HL-60/S4 treated with retinoic acid at 250 ng/mL for 4 days and 3 days (cell line): ENCODE measurements around the gene CD22.
"Not testable (repeated sequence)": the region's sequence is repeated elsewhere in the genome, so short reads cannot be mapped to it uniquely, and the experiment has no call there.

Source experiments
- in situ Hi-C: fragments of 300-500 bp; cut with MboI; formaldehyde crosslinking; loops from 2 replicates; pipeline ENCODE4 v1.7.0; 2022; ENCODE audit warnings: low sequenced_read_pairs

CD22 gene

GRCh38 chr19:35328851-35329285, at the start of gene CD22:
CD22 (plus strand) TSS chr19:35329187; CDS start chr19:35332041, 2,854 bp downstream.
- in situ Hi-C loops, result no loop called here

DNA sequence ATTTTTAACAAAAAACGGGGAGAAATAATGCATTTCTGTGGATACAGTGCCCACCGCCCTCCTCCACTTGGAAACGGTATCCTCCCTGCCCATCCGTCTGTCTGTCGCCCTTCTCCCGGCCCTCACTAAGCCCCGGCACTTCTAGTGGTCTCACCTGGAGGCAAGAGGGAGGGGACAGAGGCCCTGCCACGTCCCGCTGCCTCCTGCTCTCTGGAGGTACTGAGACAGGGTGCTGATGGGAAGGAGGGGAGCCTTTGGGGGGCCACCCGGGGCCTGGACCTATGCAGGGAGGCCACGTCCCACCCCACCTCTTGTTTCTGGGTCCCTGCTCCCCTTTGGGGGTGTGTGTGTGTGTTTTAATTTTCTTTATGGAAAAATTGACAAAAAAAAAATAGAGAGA, 49.6 kb upstream of the CD22 start:
- in situ Hi-C loops, result no loop called here

- in situ Hi-C loops, result no loop called here
Measured at GRCh38 chr19:35279985-35280821, 48.8 kb upstream of the CD22 start.

DNA sequence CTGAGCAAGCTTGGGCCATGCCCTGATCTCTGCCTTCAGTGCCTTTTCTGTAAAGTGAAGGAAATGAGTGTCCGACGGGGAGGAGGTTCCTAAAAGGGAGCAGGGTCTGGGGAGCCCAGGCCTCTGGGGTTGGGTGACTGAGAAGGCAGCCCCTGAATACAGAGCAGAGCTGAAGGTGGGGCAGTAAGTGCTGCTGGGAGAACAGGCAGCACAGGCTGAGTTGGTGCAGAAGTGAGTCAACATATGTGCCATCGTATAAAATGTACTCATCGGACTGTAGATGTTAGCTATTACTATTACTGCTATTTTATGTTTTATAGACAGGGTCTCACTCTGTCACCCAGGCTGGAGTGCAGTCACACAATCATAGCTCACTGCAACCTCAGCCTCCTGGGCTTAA, 47.7 kb upstream of the CD22 start:
- in situ Hi-C loops, result no loop called here

- in situ Hi-C loops, result no loop called here
Measured at GRCh38 chr19:35284153-35285094, 44.6 kb upstream of the CD22 start.

DNA sequence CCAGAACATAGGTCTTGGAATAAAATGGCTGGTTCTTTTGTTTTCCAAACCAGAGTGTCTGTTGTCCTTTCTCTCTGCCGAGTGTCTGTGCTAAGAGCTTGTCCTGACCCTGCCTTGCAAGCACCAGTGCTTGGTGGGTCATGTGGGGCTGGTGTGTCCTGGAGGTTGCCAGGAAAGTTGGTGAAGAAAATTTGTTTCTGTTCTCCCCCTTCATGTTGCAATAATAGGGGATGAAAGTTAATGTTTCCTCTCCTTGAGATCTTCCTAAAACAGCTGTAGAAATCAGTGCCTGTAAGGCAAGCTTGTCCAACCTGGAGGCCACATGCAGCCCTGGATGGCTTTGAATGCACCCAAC, 43.9 kb upstream of the CD22 start:
- in situ Hi-C loops, result no loop called here

DNA sequence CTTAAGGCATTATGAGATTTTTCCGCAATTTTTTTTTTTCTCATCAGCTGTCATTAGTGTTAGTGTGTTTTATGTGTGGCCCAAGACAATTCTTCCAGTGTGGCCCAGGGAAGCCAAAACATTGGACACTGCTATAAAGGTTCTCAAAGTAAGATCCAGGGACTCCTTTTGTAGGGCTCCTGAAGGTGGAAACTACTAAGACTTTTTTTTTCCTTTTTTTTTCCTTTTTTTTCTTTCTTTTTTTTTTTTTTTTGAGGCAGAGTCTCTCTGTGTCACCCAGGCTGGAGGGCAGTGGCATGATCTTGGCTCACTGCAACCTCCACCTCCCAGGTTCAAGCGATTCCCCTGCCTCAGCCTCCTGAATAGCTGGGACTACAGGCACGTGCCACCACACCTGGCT, 43.5 kb upstream of the CD22 start:
- in situ Hi-C loops, result not testable (repeated sequence)

DNA sequence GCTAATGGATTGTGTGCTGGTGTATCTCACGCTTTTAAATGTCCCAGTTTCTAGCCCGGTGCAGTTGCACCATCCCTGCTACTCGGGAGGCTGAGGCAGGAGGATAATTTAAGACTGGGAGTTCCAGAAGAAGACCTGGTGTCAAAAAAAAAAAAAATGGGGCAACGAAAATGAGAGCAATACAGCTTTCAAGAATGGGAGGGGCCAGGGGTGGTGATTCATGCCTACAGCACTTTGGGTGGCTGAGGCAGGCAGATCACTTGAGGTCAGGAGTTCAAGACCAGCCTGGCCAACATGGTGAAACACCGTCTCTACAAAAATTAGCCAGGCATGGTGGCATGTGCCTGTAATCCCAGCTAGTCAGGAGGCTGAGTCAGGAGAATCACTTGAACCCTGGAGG, 42.9 kb upstream of the CD22 start:
- in situ Hi-C loops, result not testable (repeated sequence)

- in situ Hi-C loops, result no loop called here
Measured at GRCh38 chr19:35287713-35288112, 41.3 kb upstream of the CD22 start.

DNA sequence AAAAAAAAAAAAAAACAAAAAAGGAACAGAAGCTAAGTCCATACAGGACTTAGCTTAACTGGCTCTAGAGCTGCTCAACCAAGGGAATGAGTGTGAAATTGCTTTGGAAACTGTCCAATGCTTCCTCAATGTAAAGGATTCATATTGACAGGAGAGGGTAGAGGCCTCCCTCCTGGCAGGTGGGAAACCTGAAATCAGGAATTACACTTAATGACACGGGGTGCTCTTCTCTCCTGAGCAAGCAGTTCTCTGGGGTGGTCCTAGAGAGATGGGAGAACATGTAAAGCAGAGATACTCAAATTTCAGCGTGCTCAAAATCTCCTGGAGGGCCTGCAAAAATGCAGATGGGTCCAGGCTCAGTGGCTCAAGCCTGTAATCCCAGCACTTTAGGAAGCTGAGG, 40.7 kb upstream of the CD22 start:
- in situ Hi-C loops, result no loop called here

GRCh38 chr19:35288906-35289305, 40.1 kb upstream of the CD22 start:
- in situ Hi-C loops, result no loop called here

GRCh38 chr19:35290381-35291127, 38.4 kb upstream of the CD22 start:
- in situ Hi-C loops, result no loop called here

DNA sequence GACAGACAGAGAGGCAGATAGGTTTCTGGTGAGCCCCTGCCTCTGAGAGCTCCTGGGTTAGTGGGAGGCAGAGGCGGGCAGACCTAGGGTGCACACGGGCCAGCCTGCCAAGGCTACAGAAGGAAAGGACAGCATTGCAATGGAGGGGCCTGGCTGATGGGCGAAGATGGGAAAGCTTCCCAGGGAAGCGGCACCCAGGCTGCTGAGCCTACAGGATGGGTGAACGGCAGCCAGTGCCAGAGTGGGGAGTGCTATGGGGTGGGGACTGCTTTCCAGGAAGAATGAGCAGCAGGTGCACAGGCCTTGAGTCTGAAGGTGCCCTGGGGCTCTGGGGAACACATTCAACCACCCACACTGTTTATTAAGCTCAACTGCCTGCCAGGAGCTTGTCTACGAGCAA, 37.7 kb upstream of the CD22 start:
- in situ Hi-C loops, result no loop called here

DNA sequence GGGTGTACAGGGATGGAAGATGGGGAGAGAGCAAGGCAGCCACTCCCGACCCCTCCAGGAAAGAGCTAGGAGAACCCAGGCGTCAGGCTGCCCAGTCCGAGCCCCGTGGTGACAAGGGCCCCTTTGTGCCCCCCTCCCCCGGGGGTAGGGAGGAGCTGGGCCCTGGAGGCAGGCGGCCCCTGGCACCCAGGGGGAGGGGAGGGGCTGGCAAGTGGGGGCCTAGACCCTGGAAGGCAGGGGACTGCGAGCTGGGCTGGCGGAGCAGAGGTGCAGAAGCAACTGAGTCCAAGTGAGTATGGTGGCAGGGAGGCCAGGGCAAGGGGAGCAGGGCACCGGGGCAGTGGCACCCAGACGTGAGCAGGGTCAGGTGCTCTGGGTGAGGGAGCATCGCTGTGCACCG, 37.1 kb upstream of the CD22 start, which contains the start of gene MAG:
Gene MAG, plus strand, starts transcription at position 246 of the 400 bp plus-strand sequence. CDS start 3,248 bp downstream, outside the sequence.
- in situ Hi-C loops, result no loop called here

DNA sequence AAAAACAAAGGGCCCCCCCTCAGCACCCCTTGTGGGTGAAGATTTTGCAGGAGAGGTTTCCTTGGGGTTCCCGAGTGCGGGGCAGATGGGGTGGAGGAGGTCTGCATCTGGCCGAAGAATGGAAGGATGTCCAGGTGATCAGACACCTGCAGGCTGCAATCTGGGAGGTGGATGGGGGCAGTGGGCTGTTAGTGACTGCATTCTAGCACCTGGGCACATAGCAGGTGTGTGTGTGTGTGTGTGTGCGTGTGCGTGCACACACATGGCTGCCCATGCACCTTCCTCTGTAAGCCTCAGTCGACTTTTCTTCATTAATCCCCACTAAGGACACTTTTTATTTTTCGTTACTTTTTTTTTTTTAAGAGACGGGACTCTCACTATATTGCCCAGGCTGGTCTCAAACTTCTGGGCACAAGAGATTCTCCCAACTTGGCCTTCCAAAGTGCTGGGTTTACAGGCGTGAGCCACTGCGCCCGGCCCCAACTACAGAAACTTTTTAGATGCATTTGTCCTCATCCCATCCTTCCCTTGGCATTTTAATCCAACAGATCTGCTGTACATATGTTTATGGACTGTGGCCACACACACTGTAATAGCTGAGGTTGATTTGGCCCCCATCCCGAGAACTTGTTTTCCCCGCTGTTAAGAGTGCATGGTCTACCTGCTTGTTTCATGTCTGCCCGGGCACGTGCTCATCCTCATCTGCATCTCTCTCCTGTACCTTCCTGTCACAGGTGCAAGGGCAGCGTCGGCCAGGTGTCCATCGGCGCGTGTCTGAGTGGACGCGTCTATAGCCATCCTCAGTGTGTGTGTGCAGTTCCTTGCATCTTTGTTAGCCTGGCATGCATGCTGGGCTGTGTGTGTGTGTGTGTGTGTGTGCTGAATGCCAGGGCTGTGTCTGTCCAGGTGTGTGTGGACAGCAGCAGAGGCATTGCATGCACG, 36.3 kb upstream of the CD22 start:
- in situ Hi-C loops, result no loop called here

- in situ Hi-C loops, result no loop called here
Measured at GRCh38 chr19:35293363-35293739, 35.6 kb upstream of the CD22 start.

- in situ Hi-C loops, result no loop called here
Measured at GRCh38 chr19:35293808-35294207, 35.2 kb upstream of the CD22 start.

DNA sequence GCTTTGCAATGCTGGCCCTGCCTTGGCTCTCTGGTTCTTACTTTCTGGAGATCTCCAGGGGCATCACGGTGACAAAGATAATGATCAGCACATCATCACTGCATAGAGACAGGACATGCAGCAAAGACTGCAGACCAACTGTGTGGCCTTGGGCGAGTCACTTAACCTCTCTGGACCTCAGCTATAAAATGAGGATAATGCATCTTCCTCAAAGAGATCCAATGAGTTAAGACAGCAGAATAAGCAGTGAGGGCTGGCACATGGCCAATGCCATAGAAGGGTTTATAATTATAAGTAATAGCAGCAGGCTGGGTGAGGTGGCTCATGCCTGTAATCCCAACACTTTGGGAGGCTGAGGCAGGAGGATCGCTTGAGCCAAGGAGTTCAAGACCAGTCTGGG, 34.7 kb upstream of the CD22 start:
- in situ Hi-C loops, result no loop called here

- in situ Hi-C loops, result no loop called here
Measured at GRCh38 chr19:35294859-35295791, 33.9 kb upstream of the CD22 start.
